ENCODE results near the gene TRAF3IP1. TPM values are rescaled to one million over a fixed set of nuclear protein-coding genes. Genes with fewer than 3 reads are reported as not detected.

Gene TRAF3IP1
- total RNA-seq, 1 donor from 2014 or later, result 9.4 TPM

- no peaks in the 10 kb centered on the region for H3K27me3 ChIP-seq (ENCODE audit: control insufficient read depth, insufficient read depth, low read length)
- peak; percentile 51 for DNase-seq (ENCODE audit: low read depth)
- H3K36me3 ChIP-seq (ENCODE audit: control insufficient read depth, insufficient read depth, low read length), result no peaks in the 10 kb centered on the region
- H3K4me3 ChIP-seq (ENCODE audit: low read depth, low read length), result no peak overlapping the region
- TF ChIP-seq CTCF (IDR thresholded peaks at IDR 0.05; ENCODE audit: insufficient read depth, low read length, poor library complexity, severe bottlenecking), result no peak
Observed at GRCh38 chr2:238379096-238379810, 58.9 kb downstream of the TRAF3IP1 start.

- DNase-seq (ENCODE audit: low read depth), result no peak
- no peak overlapping the region for H3K4me3 ChIP-seq (ENCODE audit: low read depth, low read length)
- H3K36me3 ChIP-seq (ENCODE audit: control insufficient read depth, insufficient read depth, low read length), result no peaks in the 10 kb centered on the region
- no peaks in the 10 kb centered on the region for H3K27me3 ChIP-seq (ENCODE audit: control insufficient read depth, insufficient read depth, low read length)
- no peak for TF ChIP-seq CTCF (IDR thresholded peaks at IDR 0.05; ENCODE audit: insufficient read depth, low read length, poor library complexity, severe bottlenecking)
Observed at GRCh38 chr2:238380336-238380735, 60.0 kb downstream of the TRAF3IP1 start.

- no peaks in the 10 kb centered on the region for H3K36me3 ChIP-seq (ENCODE audit: control insufficient read depth, insufficient read depth, low read length)
- no peaks in the 10 kb centered on the region for H3K27me3 ChIP-seq (ENCODE audit: control insufficient read depth, insufficient read depth, low read length)
- no peak for TF ChIP-seq CTCF (IDR thresholded peaks at IDR 0.05; ENCODE audit: insufficient read depth, low read length, poor library complexity, severe bottlenecking)
- no peak for DNase-seq (ENCODE audit: low read depth)
- no peak overlapping the region for H3K4me3 ChIP-seq (ENCODE audit: low read depth, low read length)
Observed at GRCh38 chr2:238380785-238381184, 60.5 kb downstream of the TRAF3IP1 start.

GRCh38 chr2:238381341-238382115, 61.2 kb downstream of the TRAF3IP1 start:
- no peak for TF ChIP-seq CTCF (IDR thresholded peaks at IDR 0.05; ENCODE audit: insufficient read depth, low read length, poor library complexity, severe bottlenecking)
- no peak for DNase-seq (ENCODE audit: low read depth)
- H3K27me3 ChIP-seq (ENCODE audit: control insufficient read depth, insufficient read depth, low read length), result no peaks in the 10 kb centered on the region
- no peaks in the 10 kb centered on the region for H3K36me3 ChIP-seq (ENCODE audit: control insufficient read depth, insufficient read depth, low read length)
- no peak overlapping the region for H3K4me3 ChIP-seq (ENCODE audit: low read depth, low read length)

- no peak for TF ChIP-seq CTCF (IDR thresholded peaks at IDR 0.05; ENCODE audit: insufficient read depth, low read length, poor library complexity, severe bottlenecking)
- H3K4me3 ChIP-seq (ENCODE audit: low read depth, low read length), result no peak overlapping the region
- H3K27me3 ChIP-seq (ENCODE audit: control insufficient read depth, insufficient read depth, low read length), result no peaks in the 10 kb centered on the region
- no peak for DNase-seq (ENCODE audit: low read depth)
- H3K36me3 ChIP-seq (ENCODE audit: control insufficient read depth, insufficient read depth, low read length), result no peaks in the 10 kb centered on the region
Observed at GRCh38 chr2:238382381-238382781, 62.1 kb downstream of the TRAF3IP1 start.

Measured in kidney epithelial cell (primary cell).